Measurements from ENCODE around the gene RBM19. TPM values are rescaled to one million over a fixed set of nuclear protein-coding genes. Genes with fewer than 3 reads are reported as not detected.
"Not testable (repeated sequence)": the region's sequence is repeated elsewhere in the genome, so short reads cannot be mapped to it uniquely, and the experiment has no call there.

Gene RBM19
- total and polyA plus RNA-seq, 10 donors, result 13.6 to 46.7 (median 34.5) TPM

DNA sequence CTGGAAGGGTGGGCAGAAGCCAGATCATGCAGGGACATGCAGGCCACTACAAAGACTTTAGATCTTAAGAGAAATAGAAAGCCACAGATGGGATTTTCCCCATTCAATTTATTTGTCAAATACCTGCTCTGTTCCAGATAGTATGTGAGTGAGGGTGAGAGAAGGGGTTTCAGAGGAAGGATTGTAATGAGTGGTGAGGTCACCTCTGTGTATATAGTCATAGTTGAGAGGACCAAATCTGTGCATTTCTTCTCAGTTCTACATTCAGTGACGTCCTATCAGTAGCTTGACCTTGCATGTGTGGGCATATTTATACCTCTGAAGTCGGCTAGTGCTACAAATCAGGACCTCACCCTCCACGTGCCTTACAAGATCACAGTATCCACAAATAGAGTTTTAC lies 31.2 kb upstream of the RBM19 start:
- TF ChIP-seq CTCF (IDR thresholded peaks at IDR 0.05 in 8 of 11, conservative IDR thresholded peaks at IDR 0.05 in 3 of 11) (no peak), POLR2A (IDR thresholded peaks at IDR 0.05) (no peak), POLR2AphosphoS5 (IDR thresholded peaks at IDR 0.05) (no peak)
- 42 to 50% (median 46%) methylated on average over 3 of the region's 3 CpGs for WGBS, 5 donors
- DNase-seq, result no peak
- Histone ChIP-seq H3K4me3 (no peak overlapping the region), H3K9me3 (no peaks in the 10 kb centered on the region), H3K36me3 (no peaks in the 10 kb centered on the region), H3K4me1 (no peaks in the 10 kb centered on the region), H3K27ac (no peak overlapping the region), H3K27me3 (replicated peaks in 1 of 7) (peaks cover 0 to 65% (median 0%) of the 10 kb centered on the region in 7 donors)
- intact Hi-C loops (cut with DNase I; ENCODE audit: low total_unique reads), result no loop called here

- TF ChIP-seq POLR2AphosphoS5 (IDR thresholded peaks at IDR 0.05), result no peak
- TF ChIP-seq CTCF (IDR thresholded peaks at IDR 0.05 in 8 of 11, conservative IDR thresholded peaks at IDR 0.05 in 3 of 11), result no peak
- no peak for TF ChIP-seq POLR2A (IDR thresholded peaks at IDR 0.05)
- intact Hi-C loops (cut with DNase I; ENCODE audit: low total_unique reads), result no loop called here
- DNase-seq, result no peak
- Histone ChIP-seq H3K4me1 (no peaks in the 10 kb centered on the region), H3K4me3 (no peak overlapping the region), H3K9me3 (no peaks in the 10 kb centered on the region), H3K36me3 (no peaks in the 10 kb centered on the region), H3K27me3 (replicated peaks in 1 of 7) (peaks cover 0 to 71% (median 0%) of the 10 kb centered on the region in 7 donors), H3K27ac (no peak overlapping the region)
- WGBS, 5 donors, result 13 to 34% (median 27%) methylated on average over 7 of the region's 7 CpGs
These were observed 29.9 kb upstream of the RBM19 start for GRCh38 chr12:113996026-113996425.

GRCh38 chr12:113994051-113994450 lies 27.9 kb upstream of the RBM19 start:
- whole genome bisulfite sequencing, 5 donors, result 81 to 95% (median 84%) methylated on average over 3 of the region's 3 CpGs

DNA sequence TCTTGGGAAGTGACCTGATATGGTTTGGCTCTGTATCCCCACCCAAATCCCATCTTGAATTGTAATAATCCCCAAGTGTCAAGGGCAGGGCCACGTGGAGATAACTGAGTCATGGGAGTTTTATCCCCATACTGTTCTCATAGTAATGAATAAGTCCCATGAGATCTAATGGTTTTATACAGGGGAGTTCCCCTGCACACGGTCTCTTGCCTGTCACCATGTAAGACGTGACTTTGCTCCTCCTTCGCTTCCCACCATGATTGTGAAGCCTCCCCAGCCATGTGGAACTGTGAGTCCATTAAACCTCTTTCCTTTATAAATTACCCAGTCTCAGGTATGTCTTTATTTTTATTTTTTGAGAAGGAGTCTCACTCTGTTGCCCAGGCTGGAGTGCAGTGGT lies 26.6 kb upstream of the RBM19 start:
- intact Hi-C loops (cut with DNase I; ENCODE audit: low total_unique reads); H3K4me1 ChIP-seq; H3K4me3 ChIP-seq; H3K27ac ChIP-seq; H3K9me3 ChIP-seq; H3K36me3 ChIP-seq; DNase-seq: not testable (repeated sequence)
- peaks cover 0 to 76% (median 0%) of the 10 kb centered on the region in 7 donors for H3K27me3 ChIP-seq (replicated peaks in 1 of 7)
- WGBS, 5 donors, result 64 to 73% (median 70%) methylated on average over 4 of the region's 4 CpGs

More at GRCh38 chr12:113994051-113994450, 27.9 kb upstream of the RBM19 start:
- Histone ChIP-seq H3K9me3 (no peaks in the 10 kb centered on the region), H3K4me1 (no peaks in the 10 kb centered on the region), H3K27me3 (replicated peaks in 1 of 7) (peaks cover 0 to 77% (median 0%) of the 10 kb centered on the region in 7 donors), H3K27ac (no peak overlapping the region), H3K4me3 (no peak overlapping the region), H3K36me3 (no peaks in the 10 kb centered on the region)
- DNase-seq, result no peak
- intact Hi-C loops (cut with DNase I; ENCODE audit: low total_unique reads), result no loop called here
- no peak for TF ChIP-seq POLR2AphosphoS5 (IDR thresholded peaks at IDR 0.05)
- no peak for TF ChIP-seq POLR2A (IDR thresholded peaks at IDR 0.05)
- no peak for TF ChIP-seq CTCF (IDR thresholded peaks at IDR 0.05 in 8 of 11, conservative IDR thresholded peaks at IDR 0.05 in 3 of 11)
